Omental fat pad (tissue), 4 donors: ENCODE data around the gene ATXN7L1. TPM values are rescaled to one million over a fixed set of nuclear protein-coding genes. Genes with fewer than 3 reads are reported as not detected.
"Not testable (repeated sequence)": the region's sequence is repeated elsewhere in the genome, so short reads cannot be mapped to it uniquely, and the experiment has no call there.

Experiments
- ATAC-seq: fragments of 150-250 bp; one replicate; pipeline ENCODE4 v1.9.1; 2016; ENCODE audit warnings: mild to moderate bottlenecking, moderate library complexity; ENCODE audit not compliant: low FRiP score
- DNase-seq: peaks from one replicate; pipeline ENCODE4 v3.0.0-alpha.2; 2019; ENCODE audit warnings: low spot score
- CTCF ChIP-seq, 3 donors: fragments of 450-650 bp; IDR thresholded peaks; one replicate each; pipeline ENCODE4 v1.5.1; 2016 to 2017; ENCODE audit warnings: antibody characterized with exemption in 3 of 3, mild to moderate bottlenecking in 3 of 3, moderate library complexity in 2 of 3
- total RNA-seq, 4 donors: library from RNA; depleted of rRNA; stranded (reverse); fragments of >200 nt; gene quantifications; one replicate each; pipeline ENCODE4 v1.1.0, GENCODE V29; 2016

The ATXN7L1 gene
- total RNA-seq, 4 donors from 2014 or later: 10.6 to 19.5 (median 12.2) TPM

GRCh38 chr7:105713488-105714465 lies 162.6 kb downstream of the ATXN7L1 start:
- no peak for TF ChIP-seq CTCF (IDR thresholded peaks at IDR 0.05)
- ATAC-seq: no peak

GRCh38 chr7:105712877-105713276 lies 163.5 kb downstream of the ATXN7L1 start:
- no peak for TF ChIP-seq CTCF (IDR thresholded peaks at IDR 0.05)
- ATAC-seq (no peak), DNase-seq (no peak)

More at GRCh38 chr7:105713488-105714465, 162.6 kb downstream of the ATXN7L1 start:
- no peak for DNase-seq

GRCh38 chr7:105711726-105712402 lies 164.5 kb downstream of the ATXN7L1 start:
- no peak for DNase-seq
- ATAC-seq: no peak
- TF ChIP-seq CTCF (IDR thresholded peaks at IDR 0.05): no peak

GRCh38 chr7:105710720-105711119 lies 165.7 kb downstream of the ATXN7L1 start:
- ATAC-seq, DNase-seq: not testable (repeated sequence)

- DNase-seq (no peak), ATAC-seq (no peak)
- no peak for TF ChIP-seq CTCF (IDR thresholded peaks at IDR 0.05)
These were observed 167.7 kb downstream of the ATXN7L1 start for GRCh38 chr7:105708763-105709080.

GRCh38 chr7:105707967-105708762 lies 168.2 kb downstream of the ATXN7L1 start:
- ATAC-seq (no peak), DNase-seq (no peak)
- no peak for TF ChIP-seq CTCF (IDR thresholded peaks at IDR 0.05)

- ATAC-seq: no peak
- no peak for DNase-seq
- no peak for TF ChIP-seq CTCF (IDR thresholded peaks at IDR 0.05)
These were observed 169.0 kb downstream of the ATXN7L1 start for GRCh38 chr7:105707381-105707780.
